DMS53 (cell line): ENCODE results near the gene RHOB.
"Not testable (repeated sequence)": the region's sequence is repeated elsewhere in the genome, so short reads cannot be mapped to it uniquely, and the experiment has no call there.

ENCODE experiments used
- DNase-seq: peaks from one replicate; lab custom pipeline; 2025; lab: John Stamatoyannopoulos, UW

The RHOB gene

GRCh38 chr2:20446917-20447436 is at the start of gene RHOB:
RHOB (plus strand) TSS chr2:20447074; CDS start chr2:20447466, 392 bp downstream.
- DNase-seq: peak; percentile 98

GRCh38 chr2:20397811-20398447 is 48.9 kb upstream of the RHOB start:
- DNase-seq: no peak

GRCh38 chr2:20398956-20399567 is 47.8 kb upstream of the RHOB start:
- no peak for DNase-seq

GRCh38 chr2:20400306-20400705 is 46.6 kb upstream of the RHOB start:
- no peak for DNase-seq

- no peak for DNase-seq
Measured at GRCh38 chr2:20400787-20401488, 45.9 kb upstream of the RHOB start.

GRCh38 chr2:20401489-20401835 is 45.4 kb upstream of the RHOB start:
- DNase-seq: no peak

- DNase-seq: no peak
Measured at GRCh38 chr2:20403774-20404312, 43.0 kb upstream of the RHOB start.

- DNase-seq: no peak
Measured at GRCh38 chr2:20404950-20405349, 41.9 kb upstream of the RHOB start.

GRCh38 chr2:20409039-20409438 is 37.8 kb upstream of the RHOB start:
- no peak for DNase-seq

- no peak for DNase-seq
Measured at GRCh38 chr2:20410556-20411277, 36.2 kb upstream of the RHOB start.

GRCh38 chr2:20411361-20411894 is 35.4 kb upstream of the RHOB start:
- DNase-seq: peak; percentile 83

GRCh38 chr2:20414806-20415205 is 32.1 kb upstream of the RHOB start:
- DNase-seq: no peak

GRCh38 chr2:20415511-20415918 is 31.4 kb upstream of the RHOB start:
- DNase-seq: no peak

- no peak for DNase-seq
Measured at GRCh38 chr2:20416723-20417122, 30.2 kb upstream of the RHOB start.

GRCh38 chr2:20417230-20417821 is 29.5 kb upstream of the RHOB start:
- not testable (repeated sequence) for DNase-seq

GRCh38 chr2:20418519-20418918 is 28.4 kb upstream of the RHOB start:
- DNase-seq: no peak

- DNase-seq: no peak
Measured at GRCh38 chr2:20419007-20419576, 27.8 kb upstream of the RHOB start.

GRCh38 chr2:20419752-20420151 is 27.1 kb upstream of the RHOB start:
- DNase-seq: no peak

GRCh38 chr2:20421336-20421987 is 25.4 kb upstream of the RHOB start:
- no peak for DNase-seq

GRCh38 chr2:20421988-20422370 is 24.9 kb upstream of the RHOB start:
- DNase-seq: no peak
